Measurements from ENCODE around the gene DHRSX.

Gene DHRSX

GRCh38 chrX:2499507-2499906, 1.3 kb downstream of the DHRSX start:
- TF ChIP-seq CTCF (IDR thresholded peaks at IDR 0.05; ENCODE audit: poor library complexity, severe bottlenecking), result no peak
- no peak for ATAC-seq (ENCODE audit: low read depth)
- peak overlapping the region; percentile 53 for H3K27ac ChIP-seq (ENCODE audit: poor library complexity, severe bottlenecking)
- peak overlapping the region; percentile 88 for H3K4me3 ChIP-seq (ENCODE audit: severe bottlenecking)
- peaks cover 24% of the 10 kb centered on the region for H3K36me3 ChIP-seq (ENCODE audit: low read depth)
- no peaks in the 10 kb centered on the region for H3K9me3 ChIP-seq (ENCODE audit: severe bottlenecking)
- peaks cover 22% of the 10 kb centered on the region for H3K4me1 ChIP-seq (ENCODE audit: insufficient read depth, poor library complexity, severe bottlenecking)
- no peak for DNase-seq (ENCODE audit: low spot score)
- no peaks in the 10 kb centered on the region for H3K27me3 ChIP-seq (ENCODE audit: insufficient read depth, poor library complexity, severe bottlenecking)

- DNase-seq (ENCODE audit: low spot score), result no peak
- Histone ChIP-seq H3K9me3 (ENCODE audit: severe bottlenecking) (no peaks in the 10 kb centered on the region), H3K36me3 (ENCODE audit: low read depth) (peaks cover 30% of the 10 kb centered on the region), H3K27ac (ENCODE audit: poor library complexity, severe bottlenecking) (peak overlapping the region; percentile 14), H3K4me1 (ENCODE audit: insufficient read depth, poor library complexity, severe bottlenecking) (peaks cover 22% of the 10 kb centered on the region), H3K27me3 (ENCODE audit: insufficient read depth, poor library complexity, severe bottlenecking) (no peaks in the 10 kb centered on the region), H3K4me3 (ENCODE audit: severe bottlenecking) (no peak overlapping the region)
- ATAC-seq (ENCODE audit: low read depth), result peak; percentile 7; the same call in 1 of the 3 replicates
- TF ChIP-seq CTCF (IDR thresholded peaks at IDR 0.05; ENCODE audit: poor library complexity, severe bottlenecking), result no peak
Observed at GRCh38 chrX:2498781-2499302, 1.9 kb downstream of the DHRSX start.

GRCh38 chrX:2497961-2498780, 2.6 kb downstream of the DHRSX start:
- H3K4me1 ChIP-seq (ENCODE audit: insufficient read depth, poor library complexity, severe bottlenecking), result peaks cover 22% of the 10 kb centered on the region
- H3K27me3 ChIP-seq (ENCODE audit: insufficient read depth, poor library complexity, severe bottlenecking), result no peaks in the 10 kb centered on the region
- no peak for TF ChIP-seq CTCF (IDR thresholded peaks at IDR 0.05; ENCODE audit: poor library complexity, severe bottlenecking)
- ATAC-seq (ENCODE audit: low read depth) (no peak), DNase-seq (ENCODE audit: low spot score) (no peak)
- H3K27ac ChIP-seq (ENCODE audit: poor library complexity, severe bottlenecking), result peak overlapping the region; percentile 14
- H3K36me3 ChIP-seq (ENCODE audit: low read depth), result peaks cover 34% of the 10 kb centered on the region
- no peak overlapping the region for H3K4me3 ChIP-seq (ENCODE audit: severe bottlenecking)
- no peaks in the 10 kb centered on the region for H3K9me3 ChIP-seq (ENCODE audit: severe bottlenecking)

- no peak for TF ChIP-seq CTCF (IDR thresholded peaks at IDR 0.05; ENCODE audit: poor library complexity, severe bottlenecking)
- Histone ChIP-seq H3K4me3 (ENCODE audit: severe bottlenecking) (no peak overlapping the region), H3K36me3 (ENCODE audit: low read depth) (peaks cover 36% of the 10 kb centered on the region), H3K27me3 (ENCODE audit: insufficient read depth, poor library complexity, severe bottlenecking) (no peaks in the 10 kb centered on the region), H3K9me3 (ENCODE audit: severe bottlenecking) (no peaks in the 10 kb centered on the region), H3K4me1 (ENCODE audit: insufficient read depth, poor library complexity, severe bottlenecking) (peaks cover 22% of the 10 kb centered on the region), H3K27ac (ENCODE audit: poor library complexity, severe bottlenecking) (no peak overlapping the region)
- ATAC-seq (ENCODE audit: low read depth) (no peak), DNase-seq (ENCODE audit: low spot score) (no peak)
Observed at GRCh38 chrX:2495595-2495994, 5.2 kb downstream of the DHRSX start.

Measured in RWPE2 (cell line).